GM18907 (cell line): ENCODE measurements around the gene EFNA2.
"Not testable (repeated sequence)": the region's sequence is repeated elsewhere in the genome, so short reads cannot be mapped to it uniquely, and the experiment has no call there.

Experiments
- ATAC-seq: cut with Tn5 transposase; IDR thresholded peaks from one replicate; pipeline ENCODE4 v1.9.1; 2021; ENCODE audit warnings: mild to moderate bottlenecking, moderate library complexity; ENCODE audit not compliant: unreplicated experiment

Gene EFNA2

GRCh38 chr19:1295169-1296012 is 9.7 kb downstream of the EFNA2 start:
- no peak for ATAC-seq

GRCh38 chr19:1296078-1296477 is 10.4 kb downstream of the EFNA2 start:
- no peak for ATAC-seq

DNA sequence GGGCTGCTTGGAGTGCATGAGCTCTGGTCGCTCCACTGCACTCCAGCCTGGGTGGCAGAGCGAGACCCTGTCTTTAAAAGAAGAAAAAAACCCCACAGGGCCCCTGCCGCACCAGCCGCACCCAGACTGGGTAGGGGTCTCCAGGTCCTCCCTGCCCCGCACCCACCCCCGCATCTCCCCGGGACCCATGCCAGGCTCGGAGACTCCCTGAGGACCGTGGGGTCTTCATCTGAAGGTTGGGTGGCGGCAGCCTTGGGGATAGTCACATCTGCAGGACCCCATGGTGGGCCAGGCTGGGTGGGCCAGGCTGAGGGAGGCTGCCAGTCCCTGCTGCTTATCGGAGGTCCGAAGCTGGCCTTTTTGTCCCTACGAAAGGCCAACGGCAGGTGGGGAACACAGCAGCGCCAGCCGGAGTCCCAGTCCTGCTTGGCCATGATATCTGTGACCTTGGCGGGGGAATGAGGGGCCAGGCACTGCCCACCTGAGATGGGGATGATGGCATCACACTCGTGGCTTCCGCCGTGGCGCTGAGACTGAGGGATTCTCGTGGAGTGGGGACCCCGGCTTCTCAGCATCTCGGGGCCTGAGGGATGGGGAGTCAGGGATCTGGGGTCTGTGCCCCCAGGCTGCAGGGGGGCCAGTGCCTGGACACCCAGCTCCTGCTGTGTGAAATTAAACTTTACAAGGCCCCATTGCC is 11.1 kb downstream of the EFNA2 start:
- no peak for ATAC-seq

GRCh38 chr19:1298235-1298634 is 12.6 kb downstream of the EFNA2 start:
- no peak for ATAC-seq

GRCh38 chr19:1299801-1300200 is 14.1 kb downstream of the EFNA2 start:
- ATAC-seq, result no peak

DNA sequence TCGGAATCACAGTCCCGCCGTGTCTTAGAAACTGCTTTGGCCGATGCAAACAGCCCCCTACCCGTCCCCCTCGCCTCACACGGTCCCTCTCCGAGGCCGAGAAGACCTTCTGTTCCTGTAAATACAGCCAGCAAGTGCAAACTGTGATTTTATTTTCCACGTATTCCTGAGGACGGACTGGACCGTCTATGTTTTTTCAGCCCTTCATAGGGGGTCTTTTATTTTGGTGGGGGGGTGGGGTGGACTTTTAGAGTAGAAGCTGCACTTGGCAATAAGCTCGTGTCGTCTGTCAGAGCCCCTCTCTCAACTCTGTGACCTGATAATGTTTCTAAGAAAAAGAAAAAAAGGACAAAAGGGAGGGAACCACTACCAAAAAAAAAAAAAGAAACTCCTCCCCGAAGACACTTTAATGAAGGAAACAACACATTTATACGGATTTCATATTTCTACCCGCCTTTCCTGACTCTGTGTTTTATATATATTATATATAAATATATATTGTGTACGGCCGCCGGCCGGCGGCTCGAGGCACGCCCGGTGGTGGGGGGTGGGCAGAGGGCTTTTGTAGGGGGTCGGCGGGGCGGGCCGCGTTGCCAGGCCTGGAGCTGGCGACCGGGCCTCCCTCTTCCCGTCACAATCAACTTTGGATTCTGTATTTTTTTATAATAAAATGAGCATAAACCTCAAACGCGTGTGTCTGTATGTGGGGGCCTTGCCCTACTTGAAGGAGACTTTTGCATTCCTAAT is 15.2 kb downstream of the EFNA2 start:
- ATAC-seq, result no peak

DNA sequence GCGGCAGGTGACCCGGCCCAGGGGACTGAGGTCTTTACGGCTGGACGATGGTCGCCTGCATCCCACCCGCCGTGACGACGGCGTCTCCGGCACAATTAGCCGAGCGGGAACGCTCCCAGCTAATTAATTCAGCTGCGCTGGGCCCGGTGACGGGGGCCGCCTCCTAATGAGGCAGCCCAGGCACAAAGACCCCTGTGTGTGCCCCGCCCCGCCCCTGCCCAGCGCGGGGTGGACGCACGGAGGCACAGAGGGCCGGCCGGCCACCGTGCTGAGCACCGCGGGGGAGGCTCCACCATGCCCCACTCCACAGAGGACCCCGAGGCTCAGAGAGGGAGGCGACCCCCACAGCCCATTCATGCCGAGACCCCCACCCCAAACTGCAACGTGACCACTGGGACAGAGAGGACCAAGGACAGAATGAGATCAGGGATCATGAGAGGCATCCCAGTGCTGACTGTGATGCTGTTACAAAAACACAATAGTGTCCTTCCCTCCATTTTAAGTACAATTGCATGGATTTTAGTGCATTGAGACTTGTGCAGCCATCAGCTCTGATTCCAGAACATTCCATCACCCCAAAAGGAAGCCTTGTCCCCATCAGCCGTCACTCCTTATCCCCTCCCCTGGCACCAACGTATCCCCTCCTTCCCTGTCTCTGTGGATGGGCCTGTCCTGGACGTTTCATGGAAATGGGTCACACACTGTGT is 17.0 kb downstream of the EFNA2 start:
- no peak for ATAC-seq

DNA sequence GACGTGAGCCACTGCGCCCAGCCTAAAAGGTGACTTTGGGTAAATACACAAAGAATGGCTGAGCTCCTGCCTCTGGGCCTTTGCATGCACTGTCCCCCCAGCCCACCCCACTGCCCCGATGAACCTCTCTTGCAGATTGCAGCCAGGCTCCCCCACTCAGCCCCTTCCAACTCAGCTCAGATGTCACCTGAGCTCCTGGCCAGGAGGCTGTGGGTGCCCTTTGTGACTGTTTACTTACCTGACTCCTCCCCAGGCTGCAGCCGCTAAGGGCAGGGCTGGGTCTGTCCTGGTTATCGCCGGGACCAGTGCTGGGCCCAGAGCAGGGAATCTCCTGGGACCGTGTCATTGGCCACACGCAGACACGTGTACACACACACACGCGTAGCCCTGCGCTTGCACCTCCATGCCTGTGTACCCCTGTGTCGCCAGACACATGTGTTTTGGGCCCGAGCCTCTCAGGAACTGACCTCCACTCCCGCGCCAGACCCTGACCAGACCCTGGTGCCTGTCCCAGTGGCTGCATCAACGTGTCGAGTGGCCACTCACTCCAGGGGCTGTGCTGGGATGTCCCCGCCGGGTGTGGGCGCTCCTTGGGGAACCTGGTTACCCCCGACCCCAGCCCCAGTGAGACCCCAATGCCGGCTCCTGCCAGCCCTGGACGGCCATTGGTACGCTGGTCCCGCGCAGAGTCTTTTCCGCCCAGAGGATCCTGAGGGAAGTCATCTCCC is 18.7 kb downstream of the EFNA2 start:
- no peak for ATAC-seq

DNA sequence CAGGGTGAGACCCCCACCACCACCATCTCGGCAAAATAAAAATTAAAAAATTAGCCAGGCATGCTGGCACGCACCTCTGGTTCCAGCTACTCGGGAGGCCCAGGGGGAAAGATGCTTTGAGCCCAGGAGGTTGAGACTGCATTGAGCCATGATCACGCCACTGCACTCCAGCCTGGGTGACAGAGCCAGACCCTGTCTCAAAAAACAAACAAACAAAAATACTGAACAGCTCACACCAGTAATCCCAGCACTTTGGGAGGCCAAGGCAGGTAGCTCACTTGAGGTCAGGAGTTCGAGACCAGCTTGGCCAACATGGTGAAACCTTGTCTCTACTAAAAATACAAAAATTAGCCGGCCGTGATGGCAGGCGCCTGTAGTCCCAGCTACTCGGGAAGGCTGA is 19.7 kb downstream of the EFNA2 start:
- ATAC-seq, result not testable (repeated sequence)

DNA sequence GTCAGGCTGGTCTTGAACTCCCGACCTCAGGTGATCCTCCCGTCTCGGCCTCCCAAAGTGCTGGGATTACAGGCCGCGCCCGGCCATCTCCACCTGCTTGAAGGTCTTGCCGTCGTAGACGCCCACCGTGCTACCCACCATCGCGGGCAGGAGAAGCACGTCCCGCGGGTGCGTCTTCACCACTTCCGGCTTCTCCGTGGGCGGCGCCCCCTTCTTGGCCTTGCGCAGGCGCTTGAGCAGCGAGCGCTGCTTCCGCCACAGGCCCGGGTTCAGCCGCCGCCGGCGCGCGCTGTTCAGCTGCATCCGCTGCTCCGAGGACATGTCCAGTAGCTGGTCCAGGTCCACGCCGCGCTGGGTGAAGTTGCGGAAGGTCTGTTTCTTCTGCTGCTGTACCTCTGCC is 21.6 kb downstream of the EFNA2 start:
- ATAC-seq, result no peak

DNA sequence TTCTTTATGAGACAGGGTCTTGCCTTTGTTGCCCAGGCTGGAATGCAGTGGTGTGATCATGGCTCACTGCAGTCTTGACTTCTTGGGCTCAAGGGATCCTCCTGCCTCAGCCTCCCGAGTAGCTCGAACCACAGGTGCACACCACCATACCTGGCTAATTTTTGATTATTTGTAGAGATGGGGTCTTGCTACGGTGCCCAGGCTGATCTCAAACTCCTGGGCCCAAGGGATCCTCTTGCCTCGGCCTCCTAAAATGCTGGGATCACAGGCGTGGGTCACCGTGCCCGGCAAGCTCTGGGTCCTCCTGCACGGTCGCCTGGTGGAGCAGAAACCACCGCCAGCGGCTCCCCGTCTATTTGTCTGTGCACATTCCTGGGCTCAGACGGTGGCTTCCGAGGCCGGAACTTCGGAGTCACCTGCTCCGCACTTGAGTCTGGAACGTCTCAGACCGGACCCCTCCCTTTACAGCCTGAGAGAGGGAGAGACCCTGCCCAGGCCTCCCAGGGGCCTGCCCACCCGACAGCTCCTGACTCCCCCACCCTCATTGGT is 22.2 kb downstream of the EFNA2 start:
- ATAC-seq, result no peak

- ATAC-seq, result no peak
Observed at GRCh38 chr19:1308718-1309117, 23.0 kb downstream of the EFNA2 start.

DNA sequence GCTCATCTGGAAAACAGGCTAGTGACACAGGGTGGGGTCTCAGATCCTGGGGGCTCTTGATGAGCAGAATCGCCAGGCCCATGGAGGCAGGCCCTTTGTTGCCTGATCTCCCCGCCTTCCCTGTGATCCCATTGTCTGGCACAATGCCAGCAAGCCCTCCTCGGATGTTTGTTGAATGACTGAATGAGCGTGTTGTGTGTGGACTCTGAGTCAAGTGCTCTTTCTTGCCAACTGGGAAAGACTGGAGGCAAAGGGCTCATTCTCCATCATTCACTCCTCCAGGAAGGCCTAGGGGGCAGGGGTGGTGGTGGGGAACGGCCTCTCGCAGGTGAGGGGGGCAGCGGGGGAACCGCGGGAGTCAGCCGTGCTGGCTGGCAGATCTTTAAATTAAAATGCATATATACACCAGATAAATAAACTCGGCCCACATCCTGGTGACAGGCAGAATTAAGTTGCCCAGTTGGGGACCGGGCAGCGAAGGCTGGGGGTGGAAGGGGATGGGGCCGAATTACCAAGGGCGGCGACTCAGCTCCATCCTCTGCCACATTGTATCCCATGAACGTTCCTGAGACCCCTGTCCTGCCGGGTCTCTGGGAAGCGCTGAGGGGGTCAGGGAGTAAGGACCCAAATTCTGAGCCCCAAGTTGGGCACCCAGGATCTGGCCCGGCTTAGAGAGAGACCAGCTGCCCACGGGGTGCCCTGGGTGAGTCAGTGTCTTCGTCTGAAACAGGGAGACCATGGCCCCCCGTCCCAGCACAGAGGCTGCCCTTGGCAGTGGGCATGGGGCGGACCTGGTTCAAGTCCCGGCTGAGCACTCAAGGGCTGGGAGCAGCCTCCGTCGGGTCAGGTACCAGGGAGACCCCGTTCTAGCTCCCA is 24.5 kb downstream of the EFNA2 start:
- ATAC-seq, result no peak

DNA sequence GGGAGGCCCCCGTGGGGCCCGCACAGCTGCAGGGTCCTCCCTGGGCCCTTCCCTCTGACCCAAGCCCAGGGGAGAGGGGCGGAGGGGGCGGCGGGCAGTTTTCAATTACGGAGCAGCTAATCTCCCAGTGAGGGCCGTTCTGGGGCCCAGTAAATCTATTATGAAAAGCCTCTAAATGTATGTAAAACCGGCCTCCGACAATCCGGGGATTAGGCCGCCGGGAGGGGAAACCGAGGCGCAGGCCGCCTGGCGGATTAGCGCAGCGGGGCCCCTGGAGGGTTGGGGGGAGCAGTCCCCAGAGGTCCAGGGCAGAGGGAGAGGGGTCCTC is 25.1 kb downstream of the EFNA2 start:
- no peak for ATAC-seq

- ATAC-seq, result no peak
Observed at GRCh38 chr19:1311543-1312091, 25.9 kb downstream of the EFNA2 start.

DNA sequence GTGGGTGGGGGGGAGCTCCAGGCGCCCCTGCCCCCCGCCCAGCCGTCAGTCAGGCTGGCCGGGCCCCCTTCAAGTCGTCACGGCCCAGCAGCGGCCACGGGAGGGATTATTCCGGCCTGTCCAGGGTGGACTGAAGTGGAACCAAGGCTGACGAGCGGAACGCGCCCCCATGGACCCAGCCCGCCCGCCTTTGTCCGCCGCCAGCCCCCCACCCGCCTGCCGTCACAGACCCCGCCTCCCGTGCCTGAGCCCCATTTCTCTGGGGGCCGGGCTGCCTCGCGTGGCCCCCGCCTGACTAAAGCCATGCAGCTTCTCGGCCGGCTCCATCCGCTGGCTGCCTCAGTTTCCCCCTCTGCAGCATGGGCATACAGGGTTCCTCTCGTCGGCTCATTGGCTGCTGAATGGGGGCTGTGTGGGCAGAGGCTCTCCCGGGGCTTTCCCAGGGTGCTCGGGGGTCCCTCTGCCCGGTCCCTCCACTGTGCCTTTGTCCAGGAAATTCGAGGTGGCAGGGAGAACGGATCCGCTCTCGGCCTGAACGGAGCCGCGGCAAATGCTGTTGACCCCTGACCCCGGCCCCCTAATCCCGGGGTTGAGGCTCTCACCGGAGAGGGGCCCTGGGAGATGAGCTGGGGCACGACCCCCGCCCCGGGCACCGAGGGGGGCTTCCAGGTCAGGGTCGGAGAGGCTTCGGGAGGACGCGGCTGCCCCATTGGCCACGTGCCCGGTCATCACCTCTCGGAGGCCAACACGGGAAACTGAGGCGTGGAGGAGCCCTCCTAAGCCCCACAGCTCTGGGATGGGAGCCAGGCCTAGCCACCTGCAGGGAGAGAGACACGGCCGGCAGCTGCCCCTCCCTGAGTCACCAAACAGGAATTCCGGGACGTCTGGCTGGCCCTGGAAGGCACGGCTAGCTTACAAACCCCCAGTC is 27.4 kb downstream of the EFNA2 start:
- ATAC-seq, result no peak

DNA sequence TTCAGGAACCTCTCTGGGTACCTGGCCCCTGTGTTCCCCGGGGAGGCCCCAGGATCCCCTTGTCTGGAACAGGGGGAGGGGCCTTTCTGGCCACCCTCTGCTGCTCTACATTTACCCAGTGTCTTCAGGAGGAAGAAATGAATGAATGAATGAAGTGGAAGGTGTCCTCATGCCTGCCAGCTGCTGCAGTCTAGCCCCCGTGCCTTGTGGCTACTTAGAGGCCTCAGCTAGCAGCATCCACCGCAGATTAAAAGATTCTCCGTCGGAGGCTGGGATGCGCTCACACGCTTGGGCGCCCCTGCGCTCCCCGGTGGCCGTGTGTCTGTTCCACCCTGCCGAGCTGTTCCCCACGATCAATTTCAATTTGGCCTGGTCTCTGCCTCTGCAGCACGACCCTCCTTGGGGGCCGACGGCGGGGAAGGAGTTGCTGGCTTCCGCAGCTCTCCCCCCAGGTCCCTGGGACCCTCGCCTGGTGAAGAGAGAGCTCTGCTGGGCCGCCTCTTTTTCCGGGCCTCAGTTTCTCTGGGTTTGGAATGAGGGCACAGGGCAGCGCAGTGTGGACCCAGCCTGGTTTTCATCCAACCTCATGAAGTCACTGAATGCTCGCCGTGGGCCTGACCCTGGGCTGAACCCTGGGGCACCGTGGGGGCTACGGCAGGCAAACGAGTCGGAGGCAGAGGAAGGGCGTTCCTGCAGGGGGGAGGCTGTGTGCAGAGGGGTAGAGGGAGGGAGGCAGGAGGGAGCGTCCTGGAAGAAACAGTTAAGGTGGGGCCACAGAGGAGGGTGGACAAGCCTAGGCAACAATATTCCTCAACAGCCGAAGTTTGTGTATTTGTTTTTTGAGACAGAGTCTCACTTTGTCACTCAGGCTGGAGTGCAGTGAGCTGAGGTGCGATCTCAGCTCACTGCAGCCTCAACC is 28.3 kb downstream of the EFNA2 start:
- ATAC-seq, result no peak
